B cell (primary cell): ENCODE data around the gene WDR82. TPM values are rescaled to one million over a fixed set of nuclear protein-coding genes. Genes with fewer than 3 reads are reported as not detected.

Experiments
- ATAC-seq: fragments of 200-7000 bp; cut with Tn5 transposase; one replicate; pipeline ENCODE4 v1.10.0; 2021; ENCODE audit warnings: low read depth, mild to moderate bottlenecking, moderate number of reproducible peaks, moderate library complexity
- CTCF ChIA-PET: fragments of 350-600 bp; sonication (Branson Sonifier 250); formaldehyde crosslinking; loops from one replicate; lab custom pipeline; 2021; ENCODE audit warnings: antibody characterized with exemption, inconsistent platforms; lab: Charles Lee
- POLR2A ChIA-PET: fragments of 350-600 bp; sonication (Branson Sonifier 250); formaldehyde crosslinking; loops from one replicate; lab custom pipeline; 2021; ENCODE audit warnings: antibody characterized with exemption; lab: Charles Lee
- DNase-seq: peaks from one replicate; pipeline ENCODE4 v3.0.0; 2013
- H2AFZ ChIP-seq: 2 replicates; pipeline ENCODE4 v1.6.1; 2012; ENCODE audit warnings: mild to moderate bottlenecking, low read depth, low read length; ENCODE audit not compliant: insufficient read depth, poor library complexity, severe bottlenecking
- H3K27ac ChIP-seq, 2 donors: 1 replicate in 1 of 2; 2 replicates in 1 of 2; pipeline ENCODE4 v1.5.1; 2012 to 2013; ENCODE audit warnings: low read length in 2 of 2, mild to moderate bottlenecking in 2 of 2, moderate library complexity in 1 of 2
- H3K27me3 ChIP-seq, 4 experiments: fragments of 200-600 bp in 1 of 4; sonication (generic) in 1 of 4; replicated peaks in 1 of 4; 1 replicate in 2 of 4; 2 replicates in 2 of 4; pipeline versions ENCODE4 v1.6.1 to v1.7.0; 2013 to 2016; ENCODE audit warnings: low read length in 3 of 4, mild to moderate bottlenecking in 2 of 4, mixed read lengths in 1 of 4, moderate library complexity in 1 of 4; ENCODE audit not compliant: insufficient read depth in 4 of 4, control insufficient read depth in 3 of 4; ENCODE audit errors: control extremely low read depth in 1 of 4
- H3K36me3 ChIP-seq, 2 experiments: replicated peaks in 1 of 2; 1 replicate in 1 of 2; 2 replicates in 1 of 2; pipeline versions ENCODE4 v1.6.1 to v1.7.1; 2013; ENCODE audit warnings: low read length in 1 of 2; ENCODE audit not compliant: insufficient read depth in 2 of 2, control insufficient read depth in 1 of 2; ENCODE audit errors: control extremely low read depth in 1 of 2, extremely low read depth in 1 of 2
- H3K4me1 ChIP-seq, 2 donors: fragments of 200-600 bp in 1 of 2; sonication (generic) in 1 of 2; 1 replicate in 1 of 2; 2 replicates in 1 of 2; pipeline versions ENCODE4 v1.5.1 to v1.6.1; 2013 to 2017; ENCODE audit warnings: low read length in 2 of 2; ENCODE audit not compliant: control insufficient read depth in 2 of 2, insufficient read depth in 2 of 2
- H3K4me2 ChIP-seq: replicated peaks from 2 replicates; pipeline ENCODE3; 2012; ENCODE audit warnings: mild to moderate bottlenecking, low read depth, low read length; ENCODE audit not compliant: poor library complexity, severe bottlenecking
- H3K4me3 ChIP-seq, 5 experiments: fragments of 200-600 bp in 1 of 5; sonication (generic) in 1 of 5; 1 replicate in 3 of 5; 2 replicates in 2 of 5; pipeline versions ENCODE4 v1.5.1 to v1.7.0; 2011 to 2016; ENCODE audit warnings: low read length in 4 of 5, mild to moderate bottlenecking in 4 of 5, low read depth in 2 of 5, control low read depth in 1 of 5, moderate library complexity in 1 of 5; ENCODE audit not compliant: insufficient read depth in 1 of 5; ENCODE audit errors: control extremely low read depth in 1 of 5, extremely low read depth in 1 of 5
- H3K79me2 ChIP-seq: fragments of 200-600 bp; sonication (generic); one replicate; pipeline ENCODE4 v1.6.0; 2016; ENCODE audit warnings: low read length; ENCODE audit not compliant: control insufficient read depth, insufficient read depth
- H3K9ac ChIP-seq: fragments of 200-600 bp; sonication (generic); 2 replicates; pipeline ENCODE4 v1.6.1; 2017; ENCODE audit warnings: mild to moderate bottlenecking, low read length, moderate library complexity
- H3K9me3 ChIP-seq, 3 donors: one replicate each; pipeline versions ENCODE4 v1.6.1 to v1.7.1; 2013; ENCODE audit warnings: low read length in 2 of 3; ENCODE audit not compliant: control insufficient read depth in 2 of 3, insufficient read depth in 1 of 3; ENCODE audit errors: control extremely low read depth in 1 of 3
- H4K20me1 ChIP-seq: 2 replicates; pipeline ENCODE4 v1.6.0; 2012; ENCODE audit warnings: mild to moderate bottlenecking, low read length; ENCODE audit not compliant: insufficient read depth, control insufficient read depth, poor library complexity, severe bottlenecking
- H3K27ac Mint-ChIP-seq: one replicate; pipeline ENCODE4 v1.8.0; 2021; ENCODE audit warnings: mixed read lengths
- H3K27me3 Mint-ChIP-seq: one replicate; pipeline ENCODE4 v1.8.0; 2021; ENCODE audit warnings: mixed read lengths
- H3K4me1 Mint-ChIP-seq: one replicate; pipeline ENCODE4 v1.8.0; 2021; ENCODE audit warnings: mixed read lengths
- H3K4me3 Mint-ChIP-seq: one replicate; pipeline ENCODE4 v1.8.0; 2021; ENCODE audit warnings: mixed read lengths
- H3K9me3 Mint-ChIP-seq: one replicate; pipeline ENCODE4 v1.8.0; 2022; ENCODE audit warnings: mixed read lengths; ENCODE audit not compliant: insufficient read depth
- CTCF ChIP-seq: fragments of 200-600 bp; IDR thresholded peaks from one replicate; pipeline ENCODE4 v1.8.0; 2022; ENCODE audit warnings: antibody characterized with exemption, mild to moderate bottlenecking
- EZH2 ChIP-seq: IDR thresholded peaks from 2 replicates; pipeline ENCODE4 v1.6.1; 2012; ENCODE audit warnings: borderline replicate concordance, low read depth, mild to moderate bottlenecking, moderate library complexity, low read length; ENCODE audit not compliant: insufficient read depth, poor library complexity, severe bottlenecking
- WGBS: methylation state at CpG from one replicate; pipeline ENCODE4 v1.1.5; 2013; ENCODE audit warnings: missing lambda C conversion rate; ENCODE audit not compliant: insufficient coverage; 5-methylcytosine and 5-hydroxymethylcytosine counted together
- intact Hi-C: fragments of 100-400 bp; cut with micrococcal nuclease; formaldehyde crosslinking; loops from one replicate; pipeline ENCODE4 v1.10.0; 2022
- polyA plus RNA-seq: library from polyadenylated mRNA; depleted of rRNA; stranded (reverse); fragments of >200 nt; gene quantifications from 2 replicates; pipeline ENCODE4 v1.2.3, GENCODE V29; 2012
- total RNA-seq, 2 donors: library from RNA; stranded (reverse); fragments of 120-200 nt in 1 of 2; gene quantifications; 1 replicate in 1 of 2; 2 replicates in 1 of 2; pipeline versions ENCODE4 v1.2.3 to v1.2.4, GENCODE V29; 2013 to 2022

Gene WDR82
- total and polyA plus RNA-seq, 2 donors (not counting 1 experiment from before 2014, with no cell fraction given), result 27.8 to 101 TPM

- Mint-ChIP-seq H3K27me3 (no peaks in the 10 kb centered on the region), H3K4me3 (peak overlapping the region; percentile 76), H3K27ac (peak overlapping the region; percentile 94), H3K9me3 (no peaks in the 10 kb centered on the region), H3K4me1 (peaks cover 65% of the 10 kb centered on the region)
- Histone ChIP-seq H3K79me2 (peaks cover 6% of the 10 kb centered on the region), H3K9ac (no peak overlapping the region), H2AFZ (no peak overlapping the region), H3K4me1 (peaks cover 36 to 61% of the 10 kb centered on the region in 2 donors), H3K36me3 (peaks cover 2 to 4% of the 10 kb centered on the region in 2 experiments), H3K4me2 (peak overlapping the region; percentile 61), H3K27me3 (no peaks in the 10 kb centered on the region), H4K20me1 (no peaks in the 10 kb centered on the region), H3K4me3 (no peak overlapping the region), H3K27ac (peak overlapping the region; percentile 65 to 82), H3K9me3 (no peaks in the 10 kb centered on the region)
- ChIA-PET CTCF (interaction anchor here (0.9 to 2.5 kb wide), 6 partner anchors 15 to 132 kb away, joined by 3 to 20 read pairs (median 4); no protein-coding TSS in a partner anchor), POLR2A (no interaction called here)
- ATAC-seq (no peak), DNase-seq (no peak)
- WGBS, result 96% methylated on average over 3 of the region's 3 CpGs
- intact Hi-C loops, result loop anchor here (5.0 kb wide), 1 partner anchor 37 kb away; the partner anchor contains the start of gene WDR82
- TF ChIP-seq EZH2 (no peak), CTCF (no peak)
Observed at GRCh38 chr3:52314489-52314888, 36.0 kb upstream of the WDR82 start.

- no peak for TF ChIP-seq CTCF
- no peak for TF ChIP-seq EZH2
- H3K27me3 ChIP-seq, result no peaks in the 10 kb centered on the region
- POLR2A ChIA-PET, result interaction anchor here (0.6 to 1.2 kb wide), 2 partner anchors 88 to 156 kb away, joined by 4 read pairs; partner anchors contain the start of gene TLR9
- H3K79me2 ChIP-seq, result peaks cover 6% of the 10 kb centered on the region
- no peaks in the 10 kb centered on the region for H4K20me1 ChIP-seq
- peak overlapping the region; percentile 94 for H3K27ac Mint-ChIP-seq
- H3K27ac ChIP-seq, result peak overlapping the region; percentile 65 to 82
- H3K4me1 ChIP-seq, result peaks cover 36 to 61% of the 10 kb centered on the region in 2 donors
- H3K4me3 Mint-ChIP-seq, result peak overlapping the region; percentile 76
- DNase-seq (peak; percentile 79), ATAC-seq (peak; percentile 68)
- H3K36me3 ChIP-seq, result peaks cover 4 to 6% of the 10 kb centered on the region in 2 experiments
- intact Hi-C loops, result loop anchor here (1.0 to 5.0 kb wide), 4 partner anchors 25 to 88 kb away; partner anchors contain the start of genes TLR9 and WDR82
- H3K9ac ChIP-seq, result peak overlapping the region; percentile 10
- H3K9me3 Mint-ChIP-seq, result no peaks in the 10 kb centered on the region
- peak overlapping the region; percentile 61 for H3K4me2 ChIP-seq
- H3K4me1 Mint-ChIP-seq, result peaks cover 66% of the 10 kb centered on the region
- H3K4me3 ChIP-seq, result no peak overlapping the region
- no peaks in the 10 kb centered on the region for H3K27me3 Mint-ChIP-seq
- WGBS, result 17% methylated on average over 4 of the region's 4 CpGs
- no peak overlapping the region for H2AFZ ChIP-seq
- no peaks in the 10 kb centered on the region for H3K9me3 ChIP-seq
- CTCF ChIA-PET, result interaction anchor here (0.9 to 2.5 kb wide), 4 partner anchors 26 to 133 kb away, joined by 3 to 20 read pairs (median 5); no protein-coding TSS in a partner anchor
Observed at GRCh38 chr3:52313774-52314188, 35.3 kb upstream of the WDR82 start.
